ENCODE results near the gene CDC42BPG.

Gene CDC42BPG

DNA sequence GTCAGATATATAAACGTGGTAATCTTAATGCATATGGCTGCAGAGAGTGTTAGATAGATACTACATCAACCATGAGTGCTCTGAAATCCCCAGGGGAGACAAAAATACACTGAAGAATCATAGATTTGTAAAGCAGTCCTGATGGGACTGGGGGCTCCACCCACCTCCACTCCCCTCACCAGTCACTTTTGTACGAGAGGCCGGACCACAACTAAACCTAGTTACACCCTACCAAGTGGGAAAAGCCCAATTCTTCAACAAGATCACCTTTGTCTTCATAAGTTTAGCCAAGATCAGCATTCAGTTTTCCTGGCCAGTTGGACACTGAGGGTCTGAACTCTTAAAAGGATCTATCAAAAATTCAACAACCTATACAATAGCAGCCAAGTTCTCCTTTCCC, 67.6 kb downstream of the CDC42BPG start:
- TF ChIP-seq, protein P1, sequence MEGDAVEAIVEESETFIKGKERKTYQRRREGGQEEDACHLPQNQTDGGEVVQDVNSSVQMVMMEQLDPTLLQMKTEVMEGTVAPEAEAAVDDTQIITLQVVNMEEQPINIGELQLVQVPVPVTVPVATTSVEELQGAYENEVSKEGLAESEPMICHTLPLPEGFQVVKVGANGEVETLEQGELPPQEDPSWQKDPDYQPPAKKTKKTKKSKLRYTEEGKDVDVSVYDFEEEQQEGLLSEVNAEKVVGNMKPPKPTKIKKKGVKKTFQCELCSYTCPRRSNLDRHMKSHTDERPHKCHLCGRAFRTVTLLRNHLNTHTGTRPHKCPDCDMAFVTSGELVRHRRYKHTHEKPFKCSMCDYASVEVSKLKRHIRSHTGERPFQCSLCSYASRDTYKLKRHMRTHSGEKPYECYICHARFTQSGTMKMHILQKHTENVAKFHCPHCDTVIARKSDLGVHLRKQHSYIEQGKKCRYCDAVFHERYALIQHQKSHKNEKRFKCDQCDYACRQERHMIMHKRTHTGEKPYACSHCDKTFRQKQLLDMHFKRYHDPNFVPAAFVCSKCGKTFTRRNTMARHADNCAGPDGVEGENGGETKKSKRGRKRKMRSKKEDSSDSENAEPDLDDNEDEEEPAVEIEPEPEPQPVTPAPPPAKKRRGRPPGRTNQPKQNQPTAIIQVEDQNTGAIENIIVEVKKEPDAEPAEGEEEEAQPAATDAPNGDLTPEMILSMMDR (conservative IDR thresholded peaks at IDR 0.05; ENCODE audit: low read depth, low read length), result no peak
- Histone ChIP-seq H3K4me1 (ENCODE audit: low read depth, poor library complexity, severe bottlenecking) (peaks cover 60% of the 10 kb centered on the region), H4K20me1 (ENCODE audit: insufficient read depth) (peaks cover 53% of the 10 kb centered on the region), H3K9ac (peak overlapping the region; percentile 16; the same call in 1 of the 2 replicates), H2AFZ (ENCODE audit: low read depth) (no peak overlapping the region), H3K79me2 (ENCODE audit: insufficient read depth, low read depth) (peaks cover 57% of the 10 kb centered on the region), H3K27ac (peak overlapping the region; percentile 1; the same call in 1 of the 2 replicates), H3K36me3 (ENCODE audit: insufficient read depth) (peaks cover 34% of the 10 kb centered on the region; the same call in 1 of the 2 replicates), H3K4me2 (peak overlapping the region; percentile 55), H3K27me3 (ENCODE audit: insufficient read depth, low read depth) (no peaks in the 10 kb centered on the region; the same call in 1 of the 2 replicates), H3K4me3 (IDR thresholded peaks at IDR 0.05; ENCODE audit: insufficient read depth, low read depth, low read length) (peak overlapping the region; percentile 46)

DNA sequence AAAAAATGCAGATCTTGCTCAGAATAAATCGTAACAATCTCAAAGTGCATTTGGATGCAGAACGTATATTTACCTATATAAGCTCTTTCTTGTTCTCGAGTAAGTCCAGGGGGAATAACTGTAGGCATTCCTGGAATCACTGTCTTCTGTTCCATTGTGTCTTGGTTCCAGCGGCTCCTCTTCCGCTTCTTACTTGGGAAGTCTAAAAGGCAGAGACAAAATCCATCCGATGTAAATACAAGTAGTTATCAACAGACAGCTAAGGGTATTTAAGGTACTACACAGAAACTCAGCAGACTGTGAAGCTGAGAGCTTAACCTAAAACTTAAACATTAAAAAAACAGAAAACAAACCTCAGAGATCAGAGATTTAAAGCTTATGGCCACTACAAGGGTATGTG, 68.0 kb downstream of the CDC42BPG start:
- Histone ChIP-seq H3K4me3 (IDR thresholded peaks at IDR 0.05; ENCODE audit: insufficient read depth, low read depth, low read length) (no peak overlapping the region), H3K4me1 (ENCODE audit: low read depth, poor library complexity, severe bottlenecking) (peaks cover 62% of the 10 kb centered on the region), H3K27me3 (ENCODE audit: insufficient read depth, low read depth) (no peaks in the 10 kb centered on the region; the same call in 1 of the 2 replicates), H3K9ac (no peak overlapping the region), H2AFZ (ENCODE audit: low read depth) (no peak overlapping the region), H3K27ac (no peak overlapping the region), H3K4me2 (peak overlapping the region; percentile 55), H3K36me3 (ENCODE audit: insufficient read depth) (peaks cover 37% of the 10 kb centered on the region; the same call in 1 of the 2 replicates), H3K79me2 (ENCODE audit: insufficient read depth, low read depth) (peaks cover 61% of the 10 kb centered on the region), H4K20me1 (ENCODE audit: insufficient read depth) (peaks cover 57% of the 10 kb centered on the region)
- TF ChIP-seq, protein P1 (conservative IDR thresholded peaks at IDR 0.05; ENCODE audit: low read depth, low read length), result no peak

DNA sequence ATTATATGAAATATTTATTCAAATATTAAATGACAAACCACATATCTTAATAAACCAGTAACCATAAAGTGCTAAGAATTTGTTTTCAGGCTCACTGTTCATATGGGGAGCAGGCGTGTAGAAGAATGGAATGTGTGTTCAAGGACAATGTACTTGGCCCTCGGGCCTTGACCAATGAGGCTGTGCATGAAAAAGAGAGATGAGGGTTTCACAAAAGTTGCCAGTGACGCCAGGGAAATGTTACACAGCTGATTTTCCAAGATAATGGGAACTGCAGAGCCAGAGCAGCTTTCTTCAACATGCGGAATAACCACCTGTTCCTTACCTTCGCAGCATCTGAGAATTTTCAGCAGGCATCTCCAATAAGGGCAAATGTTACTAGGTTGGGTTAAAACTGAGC, 70.3 kb downstream of the CDC42BPG start:
- Histone ChIP-seq H3K27ac (no peak overlapping the region), H4K20me1 (ENCODE audit: insufficient read depth) (peaks cover 65% of the 10 kb centered on the region), H3K4me2 (peak overlapping the region; percentile 55; the same call in 1 of the 2 replicates), H3K9ac (no peak overlapping the region), H3K4me1 (ENCODE audit: low read depth, poor library complexity, severe bottlenecking) (peaks cover 61% of the 10 kb centered on the region), H3K36me3 (ENCODE audit: insufficient read depth) (peaks cover 59% of the 10 kb centered on the region; the same call in 1 of the 2 replicates), H2AFZ (ENCODE audit: low read depth) (no peak overlapping the region), H3K79me2 (ENCODE audit: insufficient read depth, low read depth) (peaks cover 83% of the 10 kb centered on the region), H3K27me3 (ENCODE audit: insufficient read depth, low read depth) (no peaks in the 10 kb centered on the region; the same call in 1 of the 2 replicates), H3K4me3 (IDR thresholded peaks at IDR 0.05; ENCODE audit: insufficient read depth, low read depth, low read length) (no peak overlapping the region)
- TF ChIP-seq, protein P1 (conservative IDR thresholded peaks at IDR 0.05; ENCODE audit: low read depth, low read length), result no peak

Measured in KMS-11 (cell line).